RPMI8226 (cell line): ENCODE data around the gene IQSEC2.
A peak's percentile ranks its signal among the peaks of the same experiment; 100 is the strongest.

Experiments used
- DNase-seq: peaks from one replicate; pipeline ENCODE4 v3.0.0-alpha.2; 2015

Gene IQSEC2

DNA sequence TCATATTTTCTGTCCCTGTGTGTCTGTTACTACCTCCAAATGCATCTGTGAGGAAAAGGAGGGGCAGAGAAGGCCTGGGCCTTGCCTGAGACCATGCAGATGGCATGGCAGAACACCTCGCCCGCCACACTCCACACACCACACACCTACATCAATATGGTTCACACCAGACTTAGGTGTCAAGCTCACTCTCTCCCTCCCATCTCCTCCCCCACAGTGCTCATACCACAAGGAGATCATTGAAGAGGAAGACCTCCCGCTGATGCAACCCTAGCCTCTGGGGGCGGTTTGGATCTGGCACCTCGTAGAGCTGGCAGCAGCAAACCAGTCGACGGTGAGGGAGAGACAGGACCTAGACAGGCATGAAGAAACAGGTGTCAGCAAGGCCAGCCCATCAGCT lies 39.8 kb downstream of the IQSEC2 start:
- no peak for DNase-seq

DNA sequence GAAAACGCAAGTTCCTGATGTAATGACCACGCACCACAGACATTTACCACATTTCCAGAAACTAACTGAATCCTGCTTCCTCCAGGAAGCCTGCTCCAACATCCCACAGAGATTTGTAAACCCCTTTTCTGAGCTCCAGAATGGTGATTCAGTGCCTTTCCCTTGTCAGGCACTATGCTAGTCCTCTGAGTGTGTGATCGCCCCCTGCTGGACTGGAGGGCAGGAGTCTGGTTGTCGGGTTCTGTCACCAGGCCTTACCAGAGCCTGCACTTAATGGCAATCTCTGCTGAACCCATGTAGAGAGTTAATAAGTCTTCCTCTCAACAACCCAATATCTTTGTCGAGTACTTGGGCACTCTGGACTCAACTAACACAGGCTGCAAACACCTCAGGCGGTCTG lies 41.9 kb downstream of the IQSEC2 start:
- DNase-seq = peak; percentile 66

DNA sequence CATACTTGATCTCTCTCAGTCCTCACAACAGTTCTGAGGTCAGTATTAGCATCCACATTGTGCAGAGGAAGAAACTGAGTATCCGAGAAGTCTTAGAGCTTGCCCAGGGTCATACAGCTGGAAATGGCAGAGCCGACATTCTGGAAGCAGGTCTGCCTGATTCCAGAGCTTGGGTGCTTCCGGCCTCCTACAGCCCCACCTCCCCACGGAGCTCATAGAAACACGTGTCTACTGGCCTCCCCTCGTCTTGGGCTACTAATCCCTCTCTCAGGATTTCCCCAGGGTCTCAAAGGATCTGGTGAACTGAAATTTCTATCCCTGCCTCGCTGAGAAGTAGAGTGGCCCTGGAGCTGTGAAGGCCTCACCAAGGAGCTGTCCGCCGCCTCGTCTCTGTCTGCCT lies 44.3 kb downstream of the IQSEC2 start:
- no peak for DNase-seq

DNA sequence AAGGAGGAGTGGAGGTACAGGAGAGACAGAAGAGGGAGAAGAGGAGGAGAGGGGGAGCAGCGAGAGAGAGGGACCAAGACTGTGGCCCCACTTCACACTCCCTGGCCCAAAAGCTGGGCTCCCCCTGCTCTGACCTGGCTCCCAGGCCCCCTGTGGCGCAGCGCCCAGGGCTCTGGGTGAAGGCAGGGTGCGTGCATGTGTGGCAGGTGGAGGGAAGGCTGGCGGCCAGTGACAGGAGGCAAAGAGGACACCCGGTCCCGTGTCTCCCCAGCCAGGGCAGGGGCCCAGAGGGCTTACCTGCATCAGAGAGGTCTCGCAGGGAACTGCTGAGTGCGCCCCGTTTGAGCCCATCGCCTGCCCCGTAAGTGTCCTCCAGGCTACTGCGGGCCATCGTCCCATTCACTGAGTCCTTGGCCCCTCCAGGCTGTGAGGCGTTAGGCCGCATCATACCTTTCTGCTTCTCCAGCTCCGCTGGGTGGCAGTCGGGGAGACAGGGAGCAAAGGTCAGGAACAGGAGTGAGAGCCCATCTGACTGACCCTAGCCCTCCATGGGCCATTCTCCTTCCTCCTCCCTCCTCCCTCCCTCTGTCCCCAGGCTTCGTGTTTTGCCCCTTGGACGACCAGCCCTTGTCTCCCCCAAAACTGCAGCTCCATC lies 45.2 kb downstream of the IQSEC2 start:
- no peak for DNase-seq

DNA sequence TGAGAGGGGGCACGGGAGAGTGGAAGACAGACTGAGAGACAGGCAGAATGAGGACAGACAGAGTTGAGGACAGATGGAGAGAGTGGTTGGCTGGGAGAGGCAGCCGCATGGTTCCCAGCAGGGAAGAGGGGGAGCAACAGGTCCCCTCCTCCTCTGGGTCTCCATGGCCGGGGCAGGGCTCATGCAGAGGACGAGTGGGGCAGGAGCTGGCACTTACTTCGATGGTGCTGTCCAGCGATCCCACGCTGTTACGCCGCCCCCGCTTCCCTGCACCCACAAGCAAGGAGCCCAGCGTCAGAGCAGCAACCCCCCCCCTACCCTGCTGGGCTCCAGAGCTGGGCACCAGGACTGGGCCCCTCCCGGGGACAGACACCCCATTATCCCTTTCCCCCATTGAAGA lies 45.8 kb downstream of the IQSEC2 start:
- no peak for DNase-seq

DNA sequence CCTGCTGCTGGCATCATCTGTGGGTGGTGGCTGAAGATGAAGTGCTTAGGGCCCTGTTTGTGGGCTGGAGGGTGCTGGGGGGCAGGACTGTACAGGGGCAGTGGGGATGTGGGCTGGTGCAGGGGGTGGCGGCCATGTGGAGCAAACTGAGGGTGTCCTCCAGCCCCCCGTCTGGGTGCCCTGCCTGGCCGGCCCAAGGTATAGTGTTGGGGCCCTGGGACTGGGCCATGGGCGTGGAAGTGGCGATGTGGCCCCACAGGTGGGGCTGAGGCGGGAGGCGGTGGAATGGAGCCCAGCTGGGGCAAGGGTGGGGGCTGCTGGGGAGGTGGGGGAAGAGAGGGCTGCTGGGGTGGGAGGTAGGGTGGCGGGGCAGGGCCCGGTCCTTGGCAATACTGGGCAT lies 46.9 kb downstream of the IQSEC2 start:
- no peak for DNase-seq

DNA sequence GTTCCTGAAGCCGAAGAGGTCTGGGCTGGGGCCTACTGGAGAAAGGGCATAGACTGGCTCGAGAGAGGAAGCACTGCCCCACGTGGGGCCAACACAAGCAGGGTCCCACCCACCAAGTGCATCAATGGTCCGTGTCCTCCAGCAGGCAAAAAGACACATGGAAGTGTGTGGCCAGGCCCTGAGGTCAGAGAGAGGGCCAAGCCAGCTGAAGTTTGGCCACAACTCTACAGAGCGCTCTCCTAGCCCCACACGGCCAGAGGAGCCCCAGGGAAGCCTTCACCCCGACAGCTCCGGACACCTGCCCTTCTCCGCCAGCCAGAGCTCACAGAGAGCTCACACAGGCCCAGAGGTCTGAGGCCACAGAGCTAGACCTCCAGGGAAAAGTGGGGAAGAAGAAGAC lies 47.8 kb downstream of the IQSEC2 start:
- DNase-seq = no peak

DNA sequence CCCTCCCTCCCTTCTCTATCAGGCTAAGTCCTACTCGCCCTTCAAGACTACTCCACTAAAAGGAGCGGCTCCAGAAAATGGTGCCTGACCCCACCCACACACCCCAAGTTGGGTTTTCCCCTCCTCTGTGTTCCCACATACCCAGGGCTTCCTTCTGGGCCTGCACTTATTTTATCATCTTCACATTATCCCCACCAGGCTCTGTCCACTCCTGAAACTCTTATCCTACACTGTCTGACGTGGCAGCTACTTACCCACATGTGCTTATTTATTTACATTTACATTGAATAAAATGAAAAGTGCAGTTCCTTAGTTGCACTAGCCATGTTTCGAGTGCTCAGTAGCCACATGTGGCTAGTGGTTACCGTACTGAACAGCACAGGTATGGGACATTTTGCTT lies 51.3 kb downstream of the IQSEC2 start:
- no peak for DNase-seq

DNA sequence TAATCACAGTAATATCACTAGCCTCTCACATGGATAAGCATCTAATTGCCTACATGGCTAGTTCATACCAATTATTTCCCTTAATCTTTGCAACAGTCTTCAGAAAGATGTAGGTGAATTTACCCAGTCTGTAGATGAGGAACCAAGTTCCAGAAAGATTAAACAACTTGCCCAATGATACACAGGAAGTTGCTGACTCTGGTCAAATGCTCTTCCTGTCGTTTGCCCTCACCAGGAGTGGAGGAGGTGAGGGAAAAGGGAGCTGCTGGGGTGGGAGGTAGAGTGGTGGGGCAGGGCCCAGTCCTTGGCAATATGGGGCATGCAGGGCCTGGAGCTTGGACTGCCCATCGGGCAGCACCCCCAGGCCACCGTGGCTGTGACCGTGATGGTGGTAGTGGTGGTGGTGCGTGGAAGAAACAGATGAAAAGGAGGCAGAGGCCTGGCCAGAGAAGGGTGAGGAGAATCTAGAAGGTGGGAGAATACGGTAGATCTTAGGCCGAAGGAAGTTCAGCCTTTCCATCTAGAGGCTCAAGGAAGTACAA lies 54.1 kb downstream of the IQSEC2 start:
- DNase-seq = no peak

DNA sequence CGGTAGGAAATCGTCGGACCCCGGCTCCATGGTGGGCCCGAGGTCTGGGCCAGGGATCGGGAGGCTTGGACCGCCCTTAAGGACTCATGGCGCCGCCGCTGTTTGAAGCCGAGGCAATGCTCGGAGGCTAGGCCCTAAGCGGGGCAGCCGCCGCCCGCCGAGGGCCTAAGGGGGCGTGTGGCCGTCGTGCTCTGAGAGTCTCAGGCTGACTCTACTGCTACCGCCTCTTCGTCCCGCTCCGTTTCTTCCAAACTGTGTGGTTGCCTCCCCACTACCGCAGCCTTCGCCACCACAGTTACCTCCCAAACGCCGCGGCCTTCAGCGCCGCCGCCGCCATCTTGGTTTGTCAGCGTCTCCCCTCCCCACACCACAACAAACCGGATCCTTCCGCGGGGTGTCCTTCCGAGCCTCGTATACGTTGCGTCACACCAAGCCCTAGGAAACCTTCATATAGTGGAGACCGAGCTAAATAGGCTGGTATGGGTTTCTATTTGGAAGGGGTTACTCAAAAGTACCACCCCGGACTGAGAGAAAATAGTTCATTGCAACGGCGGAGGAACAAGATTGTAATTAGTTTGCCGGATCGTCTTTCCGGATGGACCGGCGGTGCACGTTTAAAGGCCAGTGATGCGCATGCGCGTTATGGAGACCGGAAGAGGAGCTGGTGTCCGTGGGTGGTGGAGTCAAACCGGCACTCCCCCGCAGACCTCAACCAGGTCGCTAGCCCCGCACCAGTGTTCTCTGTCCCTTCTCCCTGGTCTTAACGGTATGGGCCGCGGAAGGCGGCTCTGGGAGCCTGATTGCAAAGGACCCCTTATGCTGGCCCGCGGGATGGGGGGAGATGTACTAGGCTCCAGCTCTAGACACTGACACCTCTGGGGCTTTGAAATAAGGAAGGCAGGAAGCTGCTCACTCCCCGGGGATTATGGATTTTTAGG lies 56.3 kb downstream of the IQSEC2 start, which contains the start of gene KDM5C:
KDM5C (minus strand) TSS at position 348 of the 938 bp plus-strand sequence; CDS start at position 30, 318 bp downstream.
- DNase-seq = peak; percentile 94

DNA sequence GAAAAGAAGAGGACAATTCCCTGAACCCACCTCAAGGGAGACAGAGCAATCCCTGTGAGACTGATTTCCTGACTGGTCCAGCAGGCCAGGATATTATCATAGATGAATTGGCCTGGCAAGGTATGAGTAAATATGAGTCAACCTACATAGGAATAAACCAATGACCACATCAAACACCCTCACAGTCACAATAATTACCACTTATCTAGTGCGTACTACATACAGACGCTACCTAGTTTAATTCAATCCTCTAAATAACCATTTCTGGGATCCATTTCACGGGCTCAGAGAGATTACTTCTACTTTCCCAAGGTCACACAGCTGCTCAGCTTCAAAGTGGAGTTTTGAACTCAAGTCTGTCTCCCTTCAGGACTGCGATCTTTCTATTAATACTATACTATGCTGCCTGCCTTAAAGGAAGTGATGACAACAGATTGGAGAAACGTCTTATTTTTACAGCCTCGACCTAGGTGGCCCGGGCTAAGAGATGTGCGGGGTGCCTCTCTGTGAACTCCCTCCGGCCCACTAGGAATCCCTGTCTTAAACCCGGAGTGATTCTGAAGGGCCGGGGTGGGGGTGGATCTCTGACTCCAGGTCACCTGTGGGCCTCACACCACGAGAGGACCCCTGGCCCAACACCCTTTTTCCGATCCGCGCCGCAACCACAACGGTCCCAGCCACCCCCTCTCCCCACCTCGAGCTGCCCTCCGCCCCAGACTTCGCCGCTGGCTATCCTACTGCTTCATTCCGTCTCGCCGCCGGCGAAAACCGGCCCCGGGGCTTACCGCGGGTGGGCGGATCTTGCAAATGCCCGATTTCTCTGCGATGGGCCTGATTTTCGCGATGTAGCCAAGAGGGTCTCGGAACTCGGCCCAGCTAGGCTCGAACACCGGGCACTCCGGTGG lies 57.2 kb downstream of the IQSEC2 start:
- peak; percentile 8 for DNase-seq

DNA sequence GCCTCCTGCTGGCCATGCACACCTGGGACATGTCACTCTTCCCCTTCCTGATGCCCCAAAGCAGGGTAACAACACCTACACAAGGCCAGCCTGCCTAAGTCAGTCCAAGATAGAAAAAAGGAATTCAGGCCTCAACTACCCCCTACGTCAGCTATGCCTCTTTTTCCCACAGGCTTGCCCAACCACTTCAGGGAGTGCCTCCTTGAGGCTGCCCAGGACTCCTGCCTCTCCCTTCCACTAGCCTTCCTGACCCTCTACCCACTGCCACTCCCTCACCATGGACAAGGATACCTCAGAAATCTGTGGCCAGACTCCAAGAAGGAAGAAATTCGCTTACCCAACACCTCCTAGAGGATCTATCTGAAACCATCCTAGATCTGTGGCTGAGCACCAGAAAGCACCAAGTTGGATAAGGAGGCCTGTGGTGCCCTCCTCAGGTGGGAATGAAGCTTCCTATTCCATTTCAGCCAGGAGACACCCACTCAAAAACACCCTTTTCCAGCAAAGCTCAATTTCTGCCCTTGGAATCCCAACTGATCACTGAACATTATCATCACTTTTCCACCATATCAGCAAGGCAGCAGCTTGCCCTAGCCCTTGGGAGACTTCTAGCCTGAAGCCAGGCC lies 58.2 kb downstream of the IQSEC2 start:
- DNase-seq = no peak
